Stimulated activated memory B cell treated with anti-CD40 and anti-IgM and Interleukin-4, amounts not matched to agents 10 μg/mL and 1 μg/mL and 100 μg/mL, for 72 hours (primary cell): ENCODE measurements around the gene STXBP1.
A peak's percentile ranks its signal among the peaks of the same experiment; 100 is the strongest.
"Not testable (repeated sequence)": the region's sequence is repeated elsewhere in the genome, so short reads cannot be mapped to it uniquely, and the experiment has no call there.

Experiments
- ATAC-seq: fragments of 150-1000 bp; cut with Tn5 transposase; 2 replicates; pipeline ENCODE4 v1.10.0; 2021
- H3K27ac Mint-ChIP-seq: one replicate; pipeline ENCODE4 v1.8.0; 2022; ENCODE audit warnings: mild to moderate bottlenecking, mixed read lengths
- H3K27me3 Mint-ChIP-seq: one replicate; pipeline ENCODE4 v1.8.0; 2022; ENCODE audit warnings: mixed read lengths
- H3K36me3 Mint-ChIP-seq: one replicate; pipeline ENCODE4 v1.8.0; 2022; ENCODE audit warnings: mixed read lengths
- H3K4me1 Mint-ChIP-seq: one replicate; pipeline ENCODE4 v1.8.0; 2022; ENCODE audit warnings: mixed read lengths
- H3K4me3 Mint-ChIP-seq: one replicate; pipeline ENCODE4 v1.8.0; 2022; ENCODE audit warnings: mild to moderate bottlenecking, moderate library complexity, mixed read lengths
- H3K9me3 Mint-ChIP-seq: one replicate; pipeline ENCODE4 v1.8.0; 2022; ENCODE audit warnings: mixed read lengths

STXBP1 gene

GRCh38 chr9:127572961-127573721 is 38.9 kb upstream of the STXBP1 start:
- Mint-ChIP-seq H3K27ac (no peak overlapping the region), H3K4me1 (peaks cover 35% of the 10 kb centered on the region), H3K27me3 (peaks cover 20% of the 10 kb centered on the region), H3K36me3 (no peaks in the 10 kb centered on the region), H3K9me3 (no peaks in the 10 kb centered on the region), H3K4me3 (no peak overlapping the region)
- ATAC-seq = no peak

- peak overlapping the region; percentile 30 for H3K27ac Mint-ChIP-seq
- no peak for ATAC-seq
- no peak overlapping the region for H3K4me3 Mint-ChIP-seq
Measured at GRCh38 chr9:127574072-127574993, 37.7 kb upstream of the STXBP1 start.

GRCh38 chr9:127575875-127576778 is 36.0 kb upstream of the STXBP1 start:
- Mint-ChIP-seq H3K9me3 (no peaks in the 10 kb centered on the region), H3K27me3 (peaks cover 50% of the 10 kb centered on the region), H3K27ac (no peak overlapping the region), H3K4me1 (peaks cover 34% of the 10 kb centered on the region), H3K4me3 (no peak overlapping the region), H3K36me3 (no peaks in the 10 kb centered on the region)
- ATAC-seq = no peak

More at GRCh38 chr9:127574072-127574993, 37.7 kb upstream of the STXBP1 start:
- Mint-ChIP-seq H3K4me1 (peaks cover 41% of the 10 kb centered on the region), H3K9me3 (no peaks in the 10 kb centered on the region), H3K27me3 (peaks cover 32% of the 10 kb centered on the region), H3K36me3 (no peaks in the 10 kb centered on the region)

GRCh38 chr9:127577194-127577593 is 34.9 kb upstream of the STXBP1 start:
- not testable (repeated sequence) for H3K36me3 Mint-ChIP-seq, H3K27ac Mint-ChIP-seq, ATAC-seq, H3K9me3 Mint-ChIP-seq, H3K4me3 Mint-ChIP-seq
- H3K27me3 Mint-ChIP-seq = peaks cover 59% of the 10 kb centered on the region
- peaks cover 34% of the 10 kb centered on the region for H3K4me1 Mint-ChIP-seq

- Mint-ChIP-seq H3K27me3 (peaks cover 59% of the 10 kb centered on the region), H3K4me1 (peaks cover 34% of the 10 kb centered on the region), H3K4me3 (no peak overlapping the region), H3K36me3 (no peaks in the 10 kb centered on the region), H3K27ac (no peak overlapping the region), H3K9me3 (no peaks in the 10 kb centered on the region)
- ATAC-seq = no peak
Measured at GRCh38 chr9:127578627-127578951, 33.5 kb upstream of the STXBP1 start.

- no peak overlapping the region for H3K4me3 Mint-ChIP-seq
- H3K4me1 Mint-ChIP-seq = peaks cover 31% of the 10 kb centered on the region
- no peak overlapping the region for H3K27ac Mint-ChIP-seq
Measured at GRCh38 chr9:127578952-127579853, 32.9 kb upstream of the STXBP1 start.

GRCh38 chr9:127580366-127580765 is 31.7 kb upstream of the STXBP1 start:
- Mint-ChIP-seq H3K4me3 (no peak overlapping the region), H3K27me3 (peaks cover 59% of the 10 kb centered on the region), H3K36me3 (no peaks in the 10 kb centered on the region), H3K4me1 (peaks cover 20% of the 10 kb centered on the region), H3K9me3 (no peaks in the 10 kb centered on the region), H3K27ac (no peak overlapping the region)
- no peak for ATAC-seq

More at GRCh38 chr9:127578952-127579853, 32.9 kb upstream of the STXBP1 start:
- Mint-ChIP-seq H3K27me3 (peaks cover 59% of the 10 kb centered on the region), H3K9me3 (no peaks in the 10 kb centered on the region), H3K36me3 (no peaks in the 10 kb centered on the region)
- peak; percentile 76 for ATAC-seq

- H3K4me3 Mint-ChIP-seq = no peak overlapping the region
- peaks cover 17% of the 10 kb centered on the region for H3K4me1 Mint-ChIP-seq
- no peaks in the 10 kb centered on the region for H3K36me3 Mint-ChIP-seq
Measured at GRCh38 chr9:127580879-127581475, 31.1 kb upstream of the STXBP1 start.

GRCh38 chr9:127584474-127584805 is 27.6 kb upstream of the STXBP1 start:
- H3K4me1 Mint-ChIP-seq = not testable (repeated sequence)

More at GRCh38 chr9:127580879-127581475, 31.1 kb upstream of the STXBP1 start:
- Mint-ChIP-seq H3K27me3 (peaks cover 56% of the 10 kb centered on the region), H3K27ac (no peak overlapping the region), H3K9me3 (no peaks in the 10 kb centered on the region)
- no peak for ATAC-seq

GRCh38 chr9:127585161-127585819 is 26.8 kb upstream of the STXBP1 start:
- H3K27me3 Mint-ChIP-seq = peaks cover 35% of the 10 kb centered on the region
- no peak overlapping the region for H3K27ac Mint-ChIP-seq
- no peak overlapping the region for H3K4me3 Mint-ChIP-seq
- no peaks in the 10 kb centered on the region for H3K9me3 Mint-ChIP-seq
- ATAC-seq = no peak
- peaks cover 6% of the 10 kb centered on the region for H3K4me1 Mint-ChIP-seq
- no peaks in the 10 kb centered on the region for H3K36me3 Mint-ChIP-seq

More at GRCh38 chr9:127584474-127584805, 27.6 kb upstream of the STXBP1 start:
- H3K27ac Mint-ChIP-seq, H3K9me3 Mint-ChIP-seq, H3K4me3 Mint-ChIP-seq, H3K36me3 Mint-ChIP-seq, ATAC-seq: not testable (repeated sequence)
- H3K27me3 Mint-ChIP-seq = peaks cover 43% of the 10 kb centered on the region

- no peak for ATAC-seq
- H3K4me3 Mint-ChIP-seq = no peak overlapping the region
Measured at GRCh38 chr9:127586096-127586495, 26.0 kb upstream of the STXBP1 start.

GRCh38 chr9:127586537-127586936 is 25.5 kb upstream of the STXBP1 start:
- Mint-ChIP-seq H3K4me3 (no peak overlapping the region), H3K36me3 (no peaks in the 10 kb centered on the region), H3K4me1 (no peaks in the 10 kb centered on the region), H3K27ac (no peak overlapping the region), H3K27me3 (peaks cover 22% of the 10 kb centered on the region), H3K9me3 (no peaks in the 10 kb centered on the region)
- ATAC-seq = peak; percentile 58

More at GRCh38 chr9:127586096-127586495, 26.0 kb upstream of the STXBP1 start:
- H3K27ac Mint-ChIP-seq = no peak overlapping the region
- H3K36me3 Mint-ChIP-seq = no peaks in the 10 kb centered on the region
- H3K9me3 Mint-ChIP-seq = no peaks in the 10 kb centered on the region
- H3K27me3 Mint-ChIP-seq = peaks cover 27% of the 10 kb centered on the region
- H3K4me1 Mint-ChIP-seq = no peaks in the 10 kb centered on the region

GRCh38 chr9:127587966-127588365 is 24.1 kb upstream of the STXBP1 start:
- Mint-ChIP-seq H3K9me3 (no peaks in the 10 kb centered on the region), H3K27me3 (peaks cover 26% of the 10 kb centered on the region), H3K4me1 (no peaks in the 10 kb centered on the region), H3K4me3 (no peak overlapping the region), H3K36me3 (no peaks in the 10 kb centered on the region), H3K27ac (no peak overlapping the region)
- ATAC-seq = no peak
